NB4 (cell line): ENCODE data around the gene SLC25A6.

Experiments used
- DNase-seq: peaks from one replicate; pipeline ENCODE4 v3.0.0; 2010; ENCODE audit warnings: low read depth
- H3K4me3 ChIP-seq: one replicate; pipeline ENCODE4 v1.5.1; 2011; ENCODE audit warnings: mild to moderate bottlenecking, low read depth, low read length, moderate library complexity
- CTCF ChIP-seq: IDR thresholded peaks from one replicate; pipeline ENCODE4 v1.5.1; 2012; ENCODE audit warnings: low read depth, low read length
- MAX ChIP-seq: IDR thresholded peaks from 2 replicates; pipeline ENCODE4 v1.6.1; 2011; ENCODE audit warnings: low read depth, low read length
- MYC ChIP-seq: IDR thresholded peaks from 2 replicates; pipeline ENCODE4 v1.6.1; 2011; ENCODE audit warnings: low read depth, low read length
- POLR2A ChIP-seq: IDR thresholded peaks from 2 replicates; pipeline ENCODE4 v1.6.1; 2011; ENCODE audit warnings: mild to moderate bottlenecking; ENCODE audit not compliant: insufficient read length; ENCODE audit errors: extremely low read depth

SLC25A6 gene

DNA sequence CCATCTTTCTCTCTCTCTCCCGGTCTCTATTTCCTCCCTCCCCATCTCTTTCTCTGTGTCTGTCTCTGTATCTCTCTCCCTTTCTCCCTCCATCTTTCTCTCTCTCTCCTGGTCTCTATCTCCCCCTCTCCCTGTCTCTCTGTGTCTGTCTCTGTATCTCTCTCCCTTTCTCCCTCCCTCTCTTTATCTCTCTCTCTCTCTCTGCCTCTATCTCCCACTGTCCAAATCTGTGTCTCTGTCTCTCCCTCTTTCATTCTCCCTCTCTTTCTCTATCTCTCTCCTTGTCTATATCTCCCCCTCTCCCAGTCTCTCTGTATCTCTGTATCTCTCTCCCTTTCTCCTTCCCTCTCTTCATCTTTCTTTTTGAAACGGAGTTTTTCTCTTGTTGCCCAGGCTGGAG is 31.7 kb downstream of the SLC25A6 start:
- no peak overlapping the region for H3K4me3 ChIP-seq
- no peak for TF ChIP-seq POLR2A
- no peak for TF ChIP-seq CTCF
- no peak for TF ChIP-seq MYC
- no peak for TF ChIP-seq MAX
- no peak for DNase-seq

- DNase-seq, result no peak
- TF ChIP-seq POLR2A (no peak), MAX (no peak), MYC (no peak), CTCF (no peak)
- H3K4me3 ChIP-seq, result no peak overlapping the region
Measured at GRCh38 chrX:1359477-1359873, 32.4 kb downstream of the SLC25A6 start.

DNA sequence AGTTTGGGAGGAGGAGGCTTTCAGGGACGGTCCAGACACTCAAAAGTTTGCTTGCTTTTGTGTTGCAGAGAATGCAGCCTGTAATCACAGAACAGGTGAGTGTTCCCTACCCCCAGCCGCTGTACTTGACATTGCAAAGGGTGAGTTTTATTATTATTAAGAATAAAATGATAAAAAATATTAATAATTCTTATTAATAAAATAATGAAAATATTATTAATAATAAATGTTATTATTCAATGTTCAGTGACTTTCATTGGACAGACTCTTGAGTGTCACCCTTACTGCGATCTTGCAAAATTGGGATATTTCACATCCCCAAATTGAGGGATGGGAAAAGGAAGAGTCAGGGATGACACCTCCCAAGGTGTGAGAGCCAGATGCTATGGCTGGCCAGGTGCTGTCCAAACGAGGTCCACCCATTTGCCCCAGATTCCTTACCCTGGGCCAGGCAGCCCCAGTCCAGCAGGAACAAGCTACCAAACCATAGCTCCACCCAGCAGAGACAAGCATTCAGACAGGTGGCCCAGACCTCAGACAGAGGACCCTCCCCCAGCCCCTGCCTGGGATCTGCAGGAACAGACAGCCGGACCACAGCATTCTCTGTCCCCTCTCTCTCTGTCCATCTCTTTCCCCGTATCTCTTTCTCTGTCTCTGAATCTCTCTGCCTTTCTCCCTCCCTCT is 33.0 kb downstream of the SLC25A6 start:
- no peak for TF ChIP-seq CTCF
- no peak for TF ChIP-seq POLR2A
- TF ChIP-seq MAX, result no peak
- no peak for TF ChIP-seq MYC
- no peak overlapping the region for H3K4me3 ChIP-seq
- DNase-seq, result no peak

GRCh38 chrX:1357993-1358392 is 33.9 kb downstream of the SLC25A6 start:
- TF ChIP-seq MYC (no peak), MAX (no peak), CTCF (no peak), POLR2A (no peak)
- no peak for DNase-seq
- H3K4me3 ChIP-seq, result no peak overlapping the region

DNA sequence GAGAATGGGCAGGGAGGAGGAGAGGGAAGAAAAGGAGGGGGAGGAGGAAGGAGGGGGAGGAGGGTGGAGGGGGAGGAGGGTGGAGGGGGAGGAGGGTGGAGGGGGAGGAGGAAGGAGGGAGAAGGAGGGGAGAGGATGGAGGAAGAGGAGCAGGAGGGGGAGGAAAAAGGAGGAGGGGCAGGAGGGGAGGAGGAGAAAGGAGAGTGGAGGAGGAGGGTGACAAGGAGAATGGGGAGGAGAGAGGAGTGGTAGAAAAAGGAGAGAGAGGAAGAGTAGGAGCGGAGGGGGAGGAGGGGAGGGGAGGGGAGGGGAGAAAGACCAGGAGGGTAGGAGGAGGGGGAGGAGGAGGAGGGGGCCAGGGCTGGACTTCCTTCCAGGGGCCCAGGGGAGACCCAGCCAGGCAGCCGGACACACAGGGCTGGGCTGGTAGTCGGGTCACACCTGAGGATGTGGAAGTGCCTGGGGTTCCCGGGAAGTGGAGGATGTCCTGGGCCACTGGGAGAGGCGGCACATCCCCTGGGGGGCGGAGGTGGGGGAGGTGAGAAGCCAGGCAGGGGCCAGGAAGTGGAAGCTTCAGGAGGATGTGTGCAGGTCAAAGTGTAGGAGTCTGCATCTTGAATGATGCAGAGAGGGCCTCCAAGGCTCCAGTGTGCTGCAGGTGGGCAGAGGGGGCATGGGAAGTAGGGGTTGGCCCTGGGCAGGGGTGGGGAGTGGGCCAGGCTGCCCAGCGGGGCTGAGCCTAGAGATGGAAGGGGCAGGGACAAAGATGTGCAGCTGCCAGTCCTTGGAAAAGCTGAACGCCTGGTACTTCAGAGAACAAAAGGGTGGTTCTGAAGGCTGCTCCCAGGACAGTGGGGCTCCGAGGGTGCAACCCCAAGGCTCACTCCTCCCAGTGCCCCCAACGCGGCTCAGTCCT is 36.5 kb downstream of the SLC25A6 start:
- no peak overlapping the region for H3K4me3 ChIP-seq
- TF ChIP-seq CTCF (no peak), MYC (no peak), MAX (no peak), POLR2A (no peak)
- DNase-seq, result no peak
